Neural cell (in vitro differentiated cells): ENCODE data around the gene PPOX.
A peak's percentile ranks its signal among the peaks of the same experiment; 100 is the strongest.

ENCODE experiments used
- CTCF ChIP-seq: fragments of 450-650 bp; IDR thresholded peaks from 2 replicates; pipeline ENCODE4 v1.5.1; 2014; ENCODE audit warnings: antibody characterized with exemption, mild to moderate bottlenecking, moderate library complexity; ENCODE audit not compliant: poor library complexity, severe bottlenecking
- EP300 ChIP-seq: fragments of 450-650 bp; conservative IDR thresholded peaks from 2 replicates; pipeline ENCODE4 v1.6.1; 2014; ENCODE audit warnings: antibody characterized with exemption, mild to moderate bottlenecking, moderate library complexity; ENCODE audit not compliant: poor library complexity, severe bottlenecking
- POLR2AphosphoS5 ChIP-seq: IDR thresholded peaks from 2 replicates; pipeline ENCODE4 v1.6.1; 2012

- TF ChIP-seq CTCF, result no peak
- TF ChIP-seq POLR2AphosphoS5, result peak; percentile 98
- TF ChIP-seq EP300, result peak; percentile 58
Measured at GRCh38 chr1:161117759-161118581, 48.3 kb upstream of the PPOX start, which contains the start of the genes NIT1 and PFDN2.
